ENCODE results near the gene ADORA1. TPM values are rescaled to one million over a fixed set of nuclear protein-coding genes. Genes with fewer than 3 reads are reported as not detected.

Gene ADORA1
- total and polyA plus RNA-seq, 10 of the 15 experiments (the other 5 are each of a cell fraction or from before 2014, with no cell fraction given): not detected

DNA sequence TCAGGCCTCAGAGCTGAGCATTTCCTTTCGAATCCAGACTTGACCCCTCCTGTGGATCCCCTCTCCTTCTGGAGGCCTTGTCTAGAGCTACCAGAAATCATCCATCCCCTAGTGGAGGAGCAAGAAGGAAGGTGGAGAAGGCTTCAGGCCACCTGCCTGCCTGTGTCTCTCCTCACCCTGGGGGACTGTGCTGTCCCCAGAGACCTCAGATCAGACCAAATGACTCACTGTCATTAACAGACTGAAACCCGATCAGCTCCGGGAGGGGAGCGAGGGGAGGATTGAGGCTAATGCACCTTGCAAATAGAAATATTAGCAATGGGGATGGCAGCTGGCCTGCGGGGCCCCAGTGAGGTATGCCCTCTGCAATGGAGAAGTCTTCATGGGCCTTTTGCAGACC is 46.0 kb downstream of the ADORA1 start (continued):
- no peak for TF ChIP-seq BMI1 (IDR thresholded peaks at IDR 0.05; ENCODE audit: borderline replicate concordance)
- TF ChIP-seq MTA2 (IDR thresholded peaks at IDR 0.05; ENCODE audit: low read depth): peak; percentile 55; the same call in 1 of the 2 replicates
- TF ChIP-seq, protein P1, sequence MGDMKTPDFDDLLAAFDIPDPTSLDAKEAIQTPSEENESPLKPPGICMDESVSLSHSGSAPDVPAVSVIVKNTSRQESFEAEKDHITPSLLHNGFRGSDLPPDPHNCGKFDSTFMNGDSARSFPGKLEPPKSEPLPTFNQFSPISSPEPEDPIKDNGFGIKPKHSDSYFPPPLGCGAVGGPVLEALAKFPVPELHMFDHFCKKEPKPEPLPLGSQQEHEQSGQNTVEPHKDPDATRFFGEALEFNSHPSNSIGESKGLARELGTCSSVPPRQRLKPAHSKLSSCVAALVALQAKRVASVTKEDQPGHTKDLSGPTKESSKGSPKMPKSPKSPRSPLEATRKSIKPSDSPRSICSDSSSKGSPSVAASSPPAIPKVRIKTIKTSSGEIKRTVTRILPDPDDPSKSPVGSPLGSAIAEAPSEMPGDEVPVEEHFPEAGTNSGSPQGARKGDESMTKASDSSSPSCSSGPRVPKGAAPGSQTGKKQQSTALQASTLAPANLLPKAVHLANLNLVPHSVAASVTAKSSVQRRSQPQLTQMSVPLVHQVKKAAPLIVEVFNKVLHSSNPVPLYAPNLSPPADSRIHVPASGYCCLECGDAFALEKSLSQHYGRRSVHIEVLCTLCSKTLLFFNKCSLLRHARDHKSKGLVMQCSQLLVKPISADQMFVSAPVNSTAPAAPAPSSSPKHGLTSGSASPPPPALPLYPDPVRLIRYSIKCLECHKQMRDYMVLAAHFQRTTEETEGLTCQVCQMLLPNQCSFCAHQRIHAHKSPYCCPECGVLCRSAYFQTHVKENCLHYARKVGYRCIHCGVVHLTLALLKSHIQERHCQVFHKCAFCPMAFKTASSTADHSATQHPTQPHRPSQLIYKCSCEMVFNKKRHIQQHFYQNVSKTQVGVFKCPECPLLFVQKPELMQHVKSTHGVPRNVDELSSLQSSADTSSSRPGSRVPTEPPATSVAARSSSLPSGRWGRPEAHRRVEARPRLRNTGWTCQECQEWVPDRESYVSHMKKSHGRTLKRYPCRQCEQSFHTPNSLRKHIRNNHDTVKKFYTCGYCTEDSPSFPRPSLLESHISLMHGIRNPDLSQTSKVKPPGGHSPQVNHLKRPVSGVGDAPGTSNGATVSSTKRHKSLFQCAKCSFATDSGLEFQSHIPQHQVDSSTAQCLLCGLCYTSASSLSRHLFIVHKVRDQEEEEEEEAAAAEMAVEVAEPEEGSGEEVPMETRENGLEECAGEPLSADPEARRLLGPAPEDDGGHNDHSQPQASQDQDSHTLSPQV (IDR thresholded peaks at IDR 0.05): no peak
- TF ChIP-seq FOXK2 (IDR thresholded peaks at IDR 0.05): no peak
- no peak for TF ChIP-seq NR2C2 (IDR thresholded peaks at IDR 0.05; ENCODE audit: borderline replicate concordance, control insufficient read depth, insufficient read length, low read depth)
- peak; percentile 56 for TF ChIP-seq IKZF1 (conservative IDR thresholded peaks at IDR 0.05)
- TF ChIP-seq RAD51 (IDR thresholded peaks at IDR 0.05): no peak
- no peak for TF ChIP-seq TBL1XR1 (IDR thresholded peaks at IDR 0.05; ENCODE audit: low read depth, low read length)
- no peak for TF ChIP-seq CBFB (IDR thresholded peaks at IDR 0.05; ENCODE audit: low read depth)
- TF ChIP-seq, protein P2, sequence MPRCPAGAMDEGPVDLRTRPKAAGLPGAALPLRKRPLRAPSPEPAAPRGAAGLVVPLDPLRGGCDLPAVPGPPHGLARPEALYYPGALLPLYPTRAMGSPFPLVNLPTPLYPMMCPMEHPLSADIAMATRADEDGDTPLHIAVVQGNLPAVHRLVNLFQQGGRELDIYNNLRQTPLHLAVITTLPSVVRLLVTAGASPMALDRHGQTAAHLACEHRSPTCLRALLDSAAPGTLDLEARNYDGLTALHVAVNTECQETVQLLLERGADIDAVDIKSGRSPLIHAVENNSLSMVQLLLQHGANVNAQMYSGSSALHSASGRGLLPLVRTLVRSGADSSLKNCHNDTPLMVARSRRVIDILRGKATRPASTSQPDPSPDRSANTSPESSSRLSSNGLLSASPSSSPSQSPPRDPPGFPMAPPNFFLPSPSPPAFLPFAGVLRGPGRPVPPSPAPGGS (IDR thresholded peaks at IDR 0.05; ENCODE audit: borderline replicate concordance, insufficient read depth, low read depth, low read length, poor library complexity, severe bottlenecking): peak; percentile 50
- TF ChIP-seq MTA3 (IDR thresholded peaks at IDR 0.05; ENCODE audit: borderline replicate concordance, low read length): no peak
- TF ChIP-seq, protein P3, sequence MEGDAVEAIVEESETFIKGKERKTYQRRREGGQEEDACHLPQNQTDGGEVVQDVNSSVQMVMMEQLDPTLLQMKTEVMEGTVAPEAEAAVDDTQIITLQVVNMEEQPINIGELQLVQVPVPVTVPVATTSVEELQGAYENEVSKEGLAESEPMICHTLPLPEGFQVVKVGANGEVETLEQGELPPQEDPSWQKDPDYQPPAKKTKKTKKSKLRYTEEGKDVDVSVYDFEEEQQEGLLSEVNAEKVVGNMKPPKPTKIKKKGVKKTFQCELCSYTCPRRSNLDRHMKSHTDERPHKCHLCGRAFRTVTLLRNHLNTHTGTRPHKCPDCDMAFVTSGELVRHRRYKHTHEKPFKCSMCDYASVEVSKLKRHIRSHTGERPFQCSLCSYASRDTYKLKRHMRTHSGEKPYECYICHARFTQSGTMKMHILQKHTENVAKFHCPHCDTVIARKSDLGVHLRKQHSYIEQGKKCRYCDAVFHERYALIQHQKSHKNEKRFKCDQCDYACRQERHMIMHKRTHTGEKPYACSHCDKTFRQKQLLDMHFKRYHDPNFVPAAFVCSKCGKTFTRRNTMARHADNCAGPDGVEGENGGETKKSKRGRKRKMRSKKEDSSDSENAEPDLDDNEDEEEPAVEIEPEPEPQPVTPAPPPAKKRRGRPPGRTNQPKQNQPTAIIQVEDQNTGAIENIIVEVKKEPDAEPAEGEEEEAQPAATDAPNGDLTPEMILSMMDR (IDR thresholded peaks at IDR 0.05 in 2 of 3, conservative IDR thresholded peaks at IDR 0.05 in 1 of 3; ENCODE audit: control insufficient read depth in 2 of 3, extremely low read depth in 1 of 3, insufficient read depth in 1 of 3, low read depth in 3 of 3, low read length in 3 of 3): 0 out of 6 replicates have a peak, but pooled peaks of 2 of the 3 experiments have one; percentile 3 to 9
- TF ChIP-seq SRF (IDR thresholded peaks at IDR 0.05; ENCODE audit: low read depth in 2 of 2, low read length in 2 of 2): no peak
- TF ChIP-seq ZBED1 (IDR thresholded peaks at IDR 0.05; ENCODE audit: borderline replicate concordance): no peak
- TF ChIP-seq SMARCA5 (IDR thresholded peaks at IDR 0.05): no peak
- no peak for TF ChIP-seq NRF1 (conservative IDR thresholded peaks at IDR 0.05; ENCODE audit: low read depth, low read length)

Measured in GM12878 (cell line).